ENCODE results near the gene SRPX. TPM values are rescaled to one million over a fixed set of nuclear protein-coding genes. Genes with fewer than 3 reads are reported as not detected.

The SRPX gene, protein sequence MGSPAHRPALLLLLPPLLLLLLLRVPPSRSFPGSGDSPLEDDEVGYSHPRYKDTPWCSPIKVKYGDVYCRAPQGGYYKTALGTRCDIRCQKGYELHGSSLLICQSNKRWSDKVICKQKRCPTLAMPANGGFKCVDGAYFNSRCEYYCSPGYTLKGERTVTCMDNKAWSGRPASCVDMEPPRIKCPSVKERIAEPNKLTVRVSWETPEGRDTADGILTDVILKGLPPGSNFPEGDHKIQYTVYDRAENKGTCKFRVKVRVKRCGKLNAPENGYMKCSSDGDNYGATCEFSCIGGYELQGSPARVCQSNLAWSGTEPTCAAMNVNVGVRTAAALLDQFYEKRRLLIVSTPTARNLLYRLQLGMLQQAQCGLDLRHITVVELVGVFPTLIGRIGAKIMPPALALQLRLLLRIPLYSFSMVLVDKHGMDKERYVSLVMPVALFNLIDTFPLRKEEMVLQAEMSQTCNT
- polyA plus RNA-seq (ENCODE audit: insufficient read depth in 1 of 5, insufficient read length in 5 of 5, low replicate concordance in 1 of 5): 10 to 100 TPM; 26.7 to 32.8 (median 28.7) TPM
- long read RNA-seq, donor 1, transcript SRPX-201 (10 exons, 1,874 nt): major isoform, 11 of 22 reads
- long read RNA-seq, donor 1, partial matches to known transcripts: 9 of 22 reads
- long read RNA-seq, donor 1, other reads (novel, unspliced or antisense): 0 of 22 reads
- long read RNA-seq, donor 2, transcript SRPX-201 (10 exons, 1,874 nt): major isoform, 7 of 13 reads
- long read RNA-seq, donor 2, partial matches to known transcripts: 5 of 13 reads
- long read RNA-seq, donor 2, other reads (novel, unspliced or antisense): 0 of 13 reads
- long read RNA-seq, donor 3, transcript SRPX-201 (10 exons, 1,874 nt): major isoform, 8 of 10 reads
- long read RNA-seq, donor 3, partial matches to known transcripts: 0 of 10 reads
- long read RNA-seq, donor 3, other reads (novel, unspliced or antisense): 0 of 10 reads
- long read RNA-seq, donor 4, transcript SRPX-201 (10 exons, 1,874 nt): major isoform, 9 of 15 reads
- long read RNA-seq, donor 4, partial matches to known transcripts: 6 of 15 reads
- long read RNA-seq, donor 4, other reads (novel, unspliced or antisense): 0 of 15 reads
- long read RNA-seq, donor 5, transcript SRPX-201 (10 exons, 1,874 nt): major isoform, 9 of 11 reads
- long read RNA-seq, donor 5, partial matches to known transcripts: 0 of 11 reads
- long read RNA-seq, donor 5, other reads (novel, unspliced or antisense): 0 of 11 reads
- long read RNA-seq, donor 6, transcript SRPX-201 (10 exons, 1,874 nt): major isoform, 14 of 15 reads
- long read RNA-seq, donor 6, partial matches to known transcripts: 0 of 15 reads
- long read RNA-seq, donor 6, other reads (novel, unspliced or antisense): 0 of 15 reads
- long read RNA-seq, donor 7, transcript SRPX-201 (10 exons, 1,874 nt): major isoform, 11 of 12 reads
- long read RNA-seq, donor 7, partial matches to known transcripts: 0 of 12 reads
- long read RNA-seq, donor 7, other reads (novel, unspliced or antisense): 0 of 12 reads
- long read RNA-seq, donor 8, partial matches to known transcripts: 0 of 2 reads
- long read RNA-seq, donor 8, other reads (novel, unspliced or antisense): 0 of 2 reads

DNA sequence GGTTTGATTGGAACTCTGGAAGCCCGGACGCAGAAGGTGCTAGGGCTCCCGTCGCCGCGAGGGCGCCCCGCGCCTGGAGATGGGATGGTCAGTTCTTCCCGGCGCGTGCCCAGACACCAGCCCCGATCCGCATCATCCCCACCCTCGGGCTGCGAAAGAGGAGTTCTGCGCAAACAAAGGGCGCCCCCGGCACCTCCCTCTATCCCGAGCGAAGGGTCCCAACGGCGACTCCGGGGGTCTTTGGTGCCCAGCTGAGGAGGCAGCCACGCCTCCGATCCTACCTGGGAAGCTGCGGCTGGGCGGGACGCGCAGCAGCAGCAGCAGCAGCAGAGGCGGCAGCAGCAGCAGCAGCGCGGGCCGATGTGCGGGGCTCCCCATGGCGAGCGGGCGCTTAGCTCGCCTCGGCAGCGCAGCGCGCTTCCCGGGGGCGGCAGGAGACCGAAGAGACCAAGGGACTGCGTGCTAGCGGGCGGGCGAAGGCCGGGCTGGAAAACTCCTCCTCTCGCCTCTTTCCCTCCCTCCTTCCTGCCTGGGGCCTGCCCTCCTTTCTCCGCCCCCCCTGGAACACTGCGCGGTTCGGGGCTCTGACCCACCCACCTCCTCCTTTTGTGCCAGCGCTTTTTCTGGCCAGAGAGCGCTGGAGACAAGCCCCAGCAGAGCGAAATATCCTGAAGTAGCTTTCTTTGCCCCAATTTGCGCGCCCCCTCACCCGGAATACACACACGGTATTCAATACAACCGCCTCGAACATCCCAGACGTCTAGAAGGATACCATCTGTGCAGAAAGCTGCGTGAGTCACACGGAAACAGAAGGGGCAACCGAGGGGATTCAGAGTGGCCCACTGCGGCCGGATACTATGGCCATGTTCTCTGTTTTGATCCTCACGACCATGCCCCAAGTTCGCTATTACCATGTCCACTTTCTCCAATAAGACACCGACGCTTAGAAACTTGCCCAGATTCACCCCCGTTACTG is at the start of gene SRPX:
Gene SRPX, minus strand, starts transcription at position 457 of the 976 bp plus-strand sequence. Its CDS starts 79 bp downstream, at position 378.
- DNase-seq: peak; percentile 28 to 31

DNA sequence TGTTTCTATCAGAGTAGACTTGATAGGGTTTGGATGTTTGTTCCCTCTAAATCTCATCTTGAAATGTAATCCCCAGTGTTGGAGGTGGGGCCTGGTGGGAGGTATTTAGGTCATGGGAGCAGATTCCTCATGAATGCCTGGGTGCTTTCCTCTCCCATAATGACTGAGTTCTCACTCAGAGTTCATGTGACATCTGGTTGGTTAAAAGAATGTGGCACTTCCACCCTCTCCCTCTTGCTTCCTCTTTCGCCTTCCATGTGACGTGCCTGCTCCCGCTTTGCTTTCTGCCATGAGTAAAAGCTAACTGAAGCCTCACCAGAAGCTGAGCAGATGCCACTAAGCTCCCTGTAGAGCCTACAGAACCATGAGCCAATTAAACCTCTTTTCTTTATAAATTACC is 47.3 kb upstream of the SRPX start:
- DNase-seq: no peak

DNA sequence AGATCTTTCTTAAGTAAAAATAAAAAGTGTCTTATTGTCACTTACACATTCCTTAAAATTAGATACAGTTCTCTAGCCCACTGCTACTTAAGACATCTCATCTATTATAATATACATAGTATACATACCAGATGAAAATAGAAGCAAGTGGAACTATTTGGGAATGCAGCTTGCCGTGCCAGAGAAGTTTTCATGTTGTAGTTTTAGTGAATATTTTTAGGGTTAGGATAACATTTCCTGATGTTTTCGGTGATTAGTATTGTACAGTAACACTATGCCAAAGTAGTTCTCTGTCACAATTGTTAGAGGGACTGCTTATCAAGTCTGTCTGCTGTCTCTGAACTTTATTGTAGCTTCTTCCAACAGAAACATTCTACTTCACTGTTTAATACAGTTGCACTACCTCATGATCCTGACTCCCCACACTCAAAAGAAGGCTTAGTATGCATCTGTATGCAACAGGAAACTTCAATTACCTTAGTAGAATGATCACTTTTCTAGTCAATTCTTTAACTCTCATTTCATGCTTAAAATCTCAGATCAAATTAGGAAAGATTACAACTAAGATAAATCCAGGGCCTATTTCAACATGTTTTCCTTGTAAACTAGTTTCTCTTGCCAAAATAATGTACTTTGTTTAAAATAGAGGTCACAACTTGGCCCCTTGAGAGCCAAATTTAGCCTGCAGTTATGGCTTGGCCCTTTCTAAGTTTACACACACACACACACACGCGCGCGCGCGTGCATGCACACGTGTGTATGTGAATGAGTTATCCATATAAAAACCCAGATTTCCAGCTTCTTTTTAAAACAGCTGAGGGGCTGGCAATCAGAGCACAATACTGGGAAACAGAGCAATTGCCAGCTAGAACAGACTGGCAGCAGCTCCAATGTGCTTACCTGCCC is 42.3 kb upstream of the SRPX start:
- no peak for DNase-seq

DNA sequence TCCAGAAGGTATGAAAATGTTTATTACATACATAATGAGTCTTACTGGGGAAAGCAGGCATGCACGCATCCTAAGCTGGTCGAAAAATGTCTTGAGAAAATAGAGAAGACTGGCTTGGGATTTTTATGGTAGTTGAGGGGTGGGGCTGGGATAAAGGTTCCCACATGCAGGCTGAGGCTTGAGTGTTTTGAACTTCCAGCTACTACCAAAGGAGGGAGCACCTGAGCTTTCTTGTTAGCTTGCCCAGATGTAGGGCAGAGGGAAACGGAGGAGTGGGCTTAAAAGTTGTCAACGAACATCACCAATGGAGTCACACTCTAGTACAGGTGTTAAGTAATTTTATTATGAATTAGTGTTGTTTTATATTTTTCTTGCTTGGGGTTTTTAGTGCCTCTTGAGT is 39.6 kb upstream of the SRPX start:
- DNase-seq: no peak

DNA sequence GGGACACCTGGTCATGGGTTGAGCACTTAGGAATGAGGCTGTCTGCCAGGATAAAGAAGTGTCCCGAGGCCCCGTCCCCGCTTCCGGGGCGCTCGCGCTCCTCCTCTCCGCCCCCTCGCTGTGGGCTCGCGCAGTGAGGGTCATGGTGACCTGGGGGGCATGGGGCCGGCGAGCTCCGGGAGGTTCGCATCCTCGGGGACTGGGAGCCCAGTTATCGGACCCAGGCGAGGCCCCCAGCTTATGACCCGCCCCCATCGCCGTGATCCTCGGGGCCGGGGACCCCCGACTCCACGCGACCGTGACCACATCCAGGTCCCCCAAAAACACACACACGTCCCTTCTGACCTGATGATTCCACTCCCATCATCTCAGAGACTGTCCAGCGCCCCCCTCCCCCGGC is 35.3 kb upstream of the SRPX start:
- no peak for DNase-seq

DNA sequence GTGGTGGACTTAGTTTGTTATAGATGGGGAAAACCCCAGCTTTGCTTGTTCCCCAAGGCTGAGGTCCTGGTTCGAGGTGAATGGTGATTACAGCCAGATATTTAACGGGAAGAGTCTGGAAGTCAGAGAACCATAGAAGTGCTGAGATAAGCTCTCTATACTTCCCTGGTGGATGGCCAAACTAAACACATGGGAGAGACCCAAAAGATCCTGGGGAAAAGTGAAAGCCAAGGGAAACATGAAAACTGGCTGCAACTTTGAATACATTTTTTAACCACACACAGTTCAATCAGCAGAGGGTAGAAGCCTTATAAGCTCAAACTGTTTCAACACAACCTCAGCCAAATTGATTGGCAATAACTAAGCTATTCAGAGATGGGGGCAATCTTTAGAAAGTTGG is 29.3 kb upstream of the SRPX start:
- no peak for DNase-seq

DNA sequence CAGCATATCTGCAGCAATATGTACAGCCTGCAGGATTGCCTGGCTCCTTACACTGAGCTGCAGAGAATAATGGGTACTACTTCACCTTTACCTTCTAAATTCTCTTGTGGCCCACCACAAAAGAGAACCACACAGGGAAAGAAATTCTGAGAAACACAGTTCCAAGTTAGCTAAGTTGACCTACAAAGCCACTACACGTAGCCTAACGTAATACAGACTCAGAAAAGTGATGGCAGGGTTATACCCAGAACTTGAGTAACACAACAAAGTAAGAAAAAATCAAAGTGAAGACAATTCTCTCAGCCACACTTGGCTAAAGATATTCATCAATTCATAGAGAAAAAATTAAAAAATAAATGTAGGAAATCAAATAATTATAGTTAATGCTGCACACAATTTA is 26.4 kb upstream of the SRPX start:
- DNase-seq: no peak

DNA sequence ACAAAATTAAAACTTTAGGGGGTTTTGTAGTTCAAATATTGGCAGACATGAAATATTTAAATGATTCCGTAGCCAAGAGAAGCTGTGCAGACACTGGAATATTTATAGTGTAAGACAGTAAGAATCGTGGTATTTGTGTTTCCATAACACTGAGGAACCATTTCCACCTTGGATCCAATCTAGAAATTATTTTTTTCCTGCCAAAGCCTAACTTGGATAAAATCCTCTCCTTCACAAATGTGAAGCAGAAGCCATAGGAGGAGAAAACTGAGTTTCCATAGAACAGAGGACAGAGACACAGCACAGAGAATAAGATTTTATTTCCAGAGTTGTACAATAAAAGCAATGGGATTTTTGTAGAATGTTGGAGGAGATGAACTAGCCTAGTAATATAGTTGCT is 19.9 kb upstream of the SRPX start:
- no peak for DNase-seq

DNA sequence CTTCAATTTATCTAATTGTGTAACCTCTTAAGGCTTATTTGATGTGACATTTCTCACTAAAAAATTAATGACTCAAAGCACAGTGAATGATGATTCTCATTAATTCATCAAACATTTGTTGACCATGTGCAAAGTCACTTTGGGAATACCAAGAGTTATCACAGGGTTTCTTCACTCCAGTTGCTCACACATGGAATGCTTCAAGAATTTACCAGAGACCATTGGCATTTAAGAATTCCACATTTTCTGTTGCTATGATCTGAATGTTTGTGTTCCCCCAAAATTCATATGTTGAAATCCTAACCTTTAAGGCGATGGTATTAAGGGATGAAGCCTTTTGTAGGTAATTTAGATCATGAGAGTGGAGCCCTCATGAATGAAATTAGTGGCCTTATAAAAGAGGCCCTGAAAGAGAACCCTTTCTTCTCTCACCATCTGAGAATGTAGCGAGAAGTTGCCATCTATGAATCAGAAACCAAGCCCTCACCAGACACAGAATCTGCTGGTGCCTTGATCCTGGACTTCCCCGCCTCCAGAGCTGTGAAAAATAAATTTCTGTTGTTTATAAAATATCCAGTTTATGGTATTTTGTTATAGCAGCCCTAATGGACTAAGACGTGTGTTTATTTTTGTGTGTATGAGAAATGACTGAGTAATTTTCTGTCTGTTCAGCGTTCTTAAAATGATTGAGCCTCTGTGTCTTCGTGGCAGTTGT is 16.4 kb upstream of the SRPX start:
- no peak for DNase-seq

DNA sequence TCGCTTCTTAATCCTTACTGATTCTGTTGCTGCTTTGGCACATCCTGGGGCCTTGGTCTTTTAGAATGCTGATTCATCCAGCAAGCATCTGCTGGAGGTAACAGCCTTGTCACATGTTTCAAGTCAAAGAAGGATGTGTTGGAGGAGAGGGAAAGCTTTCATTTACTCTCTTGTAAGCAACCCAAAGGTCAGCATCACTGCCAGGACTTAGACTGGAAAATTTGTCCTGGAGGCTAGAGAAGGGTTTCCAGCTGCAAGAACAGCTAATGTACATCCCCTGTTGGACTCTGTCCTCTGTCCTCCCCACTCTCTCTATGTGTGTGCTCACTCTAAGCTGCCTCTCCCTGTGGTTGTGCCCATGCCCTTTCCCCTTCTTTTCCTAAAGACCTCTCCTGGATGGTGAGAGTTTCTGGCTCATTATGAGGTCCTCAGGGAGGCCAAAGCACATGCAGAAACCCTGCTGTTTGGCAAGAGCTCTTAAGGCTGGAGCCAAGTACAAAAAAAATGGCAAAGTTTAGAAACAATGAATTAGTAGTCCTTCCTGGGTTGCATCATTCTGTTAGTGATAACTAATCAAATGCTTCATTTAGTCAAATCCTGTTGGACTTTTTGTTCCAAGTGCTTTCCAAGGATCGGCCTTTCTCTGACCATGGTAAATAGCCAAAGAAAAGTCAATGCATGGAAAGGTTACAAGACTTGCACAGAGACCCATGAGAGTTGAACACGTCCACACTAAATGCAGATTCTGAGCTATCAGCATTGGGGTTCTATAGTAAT is 13.4 kb upstream of the SRPX start:
- no peak for DNase-seq

DNA sequence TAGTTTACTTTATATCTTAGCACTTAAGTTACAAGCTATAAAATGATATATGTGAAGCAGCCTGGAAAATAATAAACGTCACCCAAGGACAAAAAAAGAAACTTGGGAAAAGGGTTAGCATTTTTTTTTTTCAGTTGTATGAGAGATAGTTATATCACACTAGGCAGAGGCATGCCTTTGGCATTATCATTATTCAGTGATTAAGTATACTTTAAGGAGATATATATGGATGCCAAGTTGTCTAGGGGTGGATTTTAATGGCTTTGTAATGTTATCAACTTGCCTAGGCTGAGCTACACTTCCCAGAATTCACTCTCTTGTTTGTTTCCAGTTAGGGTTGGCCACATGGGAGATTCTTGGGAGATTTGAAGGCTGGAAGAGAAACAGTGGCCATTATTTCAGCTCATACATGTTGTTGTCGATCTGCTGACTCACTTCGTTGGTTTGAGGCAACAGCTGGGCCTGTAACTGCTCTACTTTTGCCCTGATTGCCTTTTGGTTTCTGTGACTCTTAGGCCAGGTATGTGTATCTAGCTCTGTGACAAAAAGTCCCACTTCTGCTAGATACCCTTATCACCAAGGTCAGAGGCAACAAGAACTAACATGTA is 11.5 kb upstream of the SRPX start:
- DNase-seq: no peak

DNA sequence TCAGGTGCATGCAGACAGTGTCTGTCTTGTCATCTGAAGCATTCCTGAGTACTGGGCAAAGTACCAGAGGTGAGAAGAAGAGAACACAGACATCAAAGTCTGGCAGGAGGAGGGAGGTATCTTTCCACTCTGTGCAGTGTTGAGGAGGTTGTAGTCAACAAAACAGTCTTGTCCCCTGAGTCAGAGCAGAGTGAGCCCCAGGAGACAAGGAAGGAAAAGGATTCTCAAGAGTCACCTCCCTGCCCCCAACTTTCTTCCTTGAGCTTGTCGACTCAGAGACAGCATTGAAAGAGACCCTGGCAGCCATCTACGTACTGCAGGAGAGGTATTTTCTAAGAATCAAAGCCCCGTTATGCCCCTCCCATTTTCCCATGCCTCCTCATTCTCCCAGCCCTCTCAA is 4.4 kb upstream of the SRPX start:
- DNase-seq: no peak

DNA sequence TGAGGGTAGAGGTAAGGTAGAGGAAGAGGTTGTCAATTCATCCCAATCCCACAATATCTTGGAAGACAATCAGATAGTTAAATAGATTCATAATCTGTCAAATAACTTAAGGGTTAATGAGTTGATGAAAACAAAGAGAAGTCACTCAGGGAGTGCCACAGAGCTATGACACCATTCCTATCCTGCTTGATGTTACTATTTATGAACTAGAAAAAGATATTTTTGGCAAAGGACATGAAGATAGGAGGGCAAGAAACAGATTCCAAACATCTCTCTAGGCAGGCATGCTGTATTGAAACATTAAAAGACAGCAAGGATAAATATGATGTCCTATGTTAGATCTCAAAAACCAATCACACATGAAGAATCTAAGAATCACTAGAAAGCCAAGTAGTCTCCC is 3.5 kb upstream of the SRPX start:
- DNase-seq: no peak

DNA sequence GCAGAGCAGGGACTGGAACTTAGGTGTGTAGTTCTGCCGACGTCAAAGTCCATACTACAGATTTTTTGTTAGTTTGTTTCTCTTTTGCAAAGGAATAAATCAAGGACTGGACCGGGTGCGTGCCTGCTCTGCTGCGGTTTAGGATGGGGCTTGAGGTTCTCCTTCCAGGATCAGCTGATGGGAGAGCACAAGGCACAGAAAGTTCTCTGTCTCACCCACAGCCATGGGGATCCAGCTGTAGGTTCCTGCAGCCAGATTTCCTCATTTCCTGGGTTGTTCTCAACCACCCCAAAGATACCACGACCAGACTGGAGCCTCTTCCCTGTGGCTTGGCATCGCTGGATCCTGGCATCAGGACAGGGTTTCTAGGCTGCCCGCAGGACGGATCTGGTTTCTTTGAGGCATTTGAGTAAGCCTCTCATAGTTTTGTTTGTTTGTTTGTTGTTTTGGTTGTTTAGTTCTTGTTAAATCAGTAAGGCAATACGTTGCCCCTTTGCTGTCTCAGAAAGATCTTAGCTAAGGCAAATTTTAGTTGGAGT is 789 bp upstream of the SRPX start:
- no peak for DNase-seq

DNA sequence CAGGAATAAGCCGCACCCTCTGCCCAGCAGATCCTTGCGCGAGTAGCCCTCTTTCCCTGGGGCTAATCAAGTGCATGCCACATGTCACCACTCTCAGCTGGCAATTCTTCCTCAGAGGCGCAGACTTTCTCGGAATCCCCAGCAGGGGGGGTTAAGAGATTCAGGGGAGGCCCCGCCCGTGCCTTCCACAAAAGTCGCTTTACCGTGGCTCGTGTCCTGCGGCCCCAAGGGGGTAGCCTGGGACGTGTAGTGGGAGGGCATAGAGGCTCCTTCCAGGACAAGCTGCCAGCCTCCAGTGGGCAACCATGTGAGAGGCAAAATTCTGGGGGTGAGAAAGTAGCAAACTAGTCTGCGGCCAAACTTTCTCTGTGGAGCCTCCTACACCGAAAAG is 652 bp downstream of the SRPX start:
- no peak for DNase-seq

DNA sequence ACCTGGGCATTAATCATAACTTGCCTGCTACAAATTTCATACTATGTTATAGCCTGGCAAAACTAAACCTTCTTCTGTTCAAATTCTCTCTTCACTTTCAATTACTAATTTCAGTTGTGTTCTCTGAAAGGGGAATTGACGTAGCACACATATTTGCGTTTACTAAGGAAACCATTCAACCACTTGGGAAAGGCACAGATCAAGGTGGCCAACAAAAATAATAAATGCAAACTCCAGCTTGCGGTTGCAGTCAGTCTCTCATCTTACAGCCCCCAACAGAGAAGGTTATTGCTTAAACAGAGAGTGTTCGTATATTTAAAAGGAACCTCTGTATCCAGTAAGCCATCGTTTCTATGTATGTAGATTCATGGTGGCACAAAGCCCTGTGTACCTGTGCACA is 4.0 kb downstream of the SRPX start:
- DNase-seq: no peak
